ENCODE measurements around the gene DUOX2. TPM values are rescaled to one million over a fixed set of nuclear protein-coding genes. Genes with fewer than 3 reads are reported as not detected.

The DUOX2 gene
- total and polyA plus RNA-seq, 11 donors, result 0.02 to 1.4 (median 0.11) TPM

GRCh38 chr15:45151998-45152828 lies 38.2 kb upstream of the DUOX2 start:
- H3K36me3 ChIP-seq, result peaks cover 0 to 6% (median 0%) of the 10 kb centered on the region in 9 donors
- no peak overlapping the region for H3K27ac ChIP-seq
- no peaks in the 10 kb centered on the region for H3K4me1 ChIP-seq
- no peaks in the 10 kb centered on the region for H3K27me3 ChIP-seq
- intact Hi-C loops (cut with DNase I), result no loop called here
- H3K9me3 ChIP-seq, result no peaks in the 10 kb centered on the region
- 93 to 95% (median 95%) methylated on average over 32 to 36 of the region's 36 CpGs for WGBS, 4 donors
- ATAC-seq, result no peak
- DNase-seq, result no peak
- H3K4me3 ChIP-seq, result no peak overlapping the region
- no peak for TF ChIP-seq CTCF (IDR thresholded peaks at IDR 0.05)
- TF ChIP-seq POLR2A (IDR thresholded peaks at IDR 0.05), result no peak

GRCh38 chr15:45150997-45151396 lies 37.0 kb upstream of the DUOX2 start:
- DNase-seq (no peak), ATAC-seq (no peak)
- Histone ChIP-seq H3K27ac (no peak overlapping the region), H3K4me3 (no peak overlapping the region), H3K4me1 (no peaks in the 10 kb centered on the region), H3K9me3 (no peaks in the 10 kb centered on the region), H3K36me3 (peaks cover 0 to 6% (median 0%) of the 10 kb centered on the region in 9 donors), H3K27me3 (no peaks in the 10 kb centered on the region)
- TF ChIP-seq POLR2A (IDR thresholded peaks at IDR 0.05) (no peak), CTCF (IDR thresholded peaks at IDR 0.05) (no peak)
- intact Hi-C loops (cut with DNase I), result no loop called here
- 86 to 91% (median 89%) methylated on average over 6 of the region's 6 CpGs for WGBS, 4 donors

- Histone ChIP-seq H3K4me1 (no peaks in the 10 kb centered on the region), H3K27ac (no peak overlapping the region), H3K27me3 (no peaks in the 10 kb centered on the region), H3K9me3 (no peaks in the 10 kb centered on the region), H3K36me3 (peaks cover 0 to 6% (median 0%) of the 10 kb centered on the region in 9 donors), H3K4me3 (no peak overlapping the region)
- intact Hi-C loops (cut with DNase I), result no loop called here
- TF ChIP-seq CTCF (IDR thresholded peaks at IDR 0.05) (no peak), POLR2A (IDR thresholded peaks at IDR 0.05) (no peak)
- DNase-seq (no peak), ATAC-seq (no peak)
- 43 to 76% (median 69%) methylated on average over 5 to 6 of the region's 6 CpGs for WGBS, 4 donors
Measured at GRCh38 chr15:45150481-45150880, 36.5 kb upstream of the DUOX2 start.

GRCh38 chr15:45149060-45149459 lies 35.1 kb upstream of the DUOX2 start:
- peaks cover 0 to 1% (median 0%) of the 10 kb centered on the region in 9 donors for H3K27me3 ChIP-seq
- H3K4me3 ChIP-seq, result no peak overlapping the region
- no peak for ATAC-seq
- no peaks in the 10 kb centered on the region for H3K4me1 ChIP-seq
- peaks cover 0 to 6% (median 0%) of the 10 kb centered on the region in 9 donors for H3K36me3 ChIP-seq
- TF ChIP-seq POLR2A (IDR thresholded peaks at IDR 0.05) (no peak), CTCF (IDR thresholded peaks at IDR 0.05) (no peak)
- no peaks in the 10 kb centered on the region for H3K9me3 ChIP-seq
- H3K27ac ChIP-seq, result no peak overlapping the region
- intact Hi-C loops (cut with DNase I), result no loop called here
- DNase-seq, result no peak
- WGBS, 4 donors, result 89 to 94% (median 92%) methylated on average over 1 of the region's 1 CpG

All from heart left ventricle (tissue), 16 donors.